ENCODE results near the gene LILRA5.
"Not testable (repeated sequence)": the region's sequence is repeated elsewhere in the genome, so short reads cannot be mapped to it uniquely, and the experiment has no call there.

DNA sequence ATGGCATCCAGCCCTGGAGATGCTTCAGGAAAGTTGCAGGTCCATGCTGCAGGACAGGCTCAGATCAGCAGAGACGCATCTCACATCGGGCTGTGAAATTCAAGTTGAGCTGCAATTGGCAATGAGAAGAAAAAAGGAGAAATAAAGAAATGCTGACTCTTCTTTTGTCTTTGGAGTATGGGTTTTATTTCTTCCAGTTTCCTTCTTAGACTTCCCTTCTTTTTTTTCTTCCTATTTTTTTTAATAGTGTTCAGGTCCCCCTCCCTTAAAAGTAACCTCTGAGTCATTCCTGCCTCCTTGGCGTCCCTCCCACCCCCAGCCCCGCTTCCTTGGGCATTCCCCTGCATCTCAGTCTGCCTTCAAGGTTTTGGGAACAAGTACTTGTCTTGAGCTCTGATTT, 41.4 kb downstream of the LILRA5 start:
- TF ChIP-seq, protein P1, sequence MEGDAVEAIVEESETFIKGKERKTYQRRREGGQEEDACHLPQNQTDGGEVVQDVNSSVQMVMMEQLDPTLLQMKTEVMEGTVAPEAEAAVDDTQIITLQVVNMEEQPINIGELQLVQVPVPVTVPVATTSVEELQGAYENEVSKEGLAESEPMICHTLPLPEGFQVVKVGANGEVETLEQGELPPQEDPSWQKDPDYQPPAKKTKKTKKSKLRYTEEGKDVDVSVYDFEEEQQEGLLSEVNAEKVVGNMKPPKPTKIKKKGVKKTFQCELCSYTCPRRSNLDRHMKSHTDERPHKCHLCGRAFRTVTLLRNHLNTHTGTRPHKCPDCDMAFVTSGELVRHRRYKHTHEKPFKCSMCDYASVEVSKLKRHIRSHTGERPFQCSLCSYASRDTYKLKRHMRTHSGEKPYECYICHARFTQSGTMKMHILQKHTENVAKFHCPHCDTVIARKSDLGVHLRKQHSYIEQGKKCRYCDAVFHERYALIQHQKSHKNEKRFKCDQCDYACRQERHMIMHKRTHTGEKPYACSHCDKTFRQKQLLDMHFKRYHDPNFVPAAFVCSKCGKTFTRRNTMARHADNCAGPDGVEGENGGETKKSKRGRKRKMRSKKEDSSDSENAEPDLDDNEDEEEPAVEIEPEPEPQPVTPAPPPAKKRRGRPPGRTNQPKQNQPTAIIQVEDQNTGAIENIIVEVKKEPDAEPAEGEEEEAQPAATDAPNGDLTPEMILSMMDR (IDR thresholded peaks at IDR 0.05; ENCODE audit: poor library complexity, severe bottlenecking): not testable (repeated sequence)
- not testable (repeated sequence) for TF ChIP-seq EZH2 (IDR thresholded peaks at IDR 0.05; ENCODE audit: borderline replicate concordance, insufficient read depth, low read length, poor library complexity, severe bottlenecking); POLR2AphosphoS5 (IDR thresholded peaks at IDR 0.05); RAD21 (conservative IDR thresholded peaks at IDR 0.05); SMC3 (conservative IDR thresholded peaks at IDR 0.05; ENCODE audit: poor library complexity); TAF1 (IDR thresholded peaks at IDR 0.05; ENCODE audit: low read depth)
